ENCODE measurements around the gene UGT2B28.
"Not testable (repeated sequence)": the region's sequence is repeated elsewhere in the genome, so short reads cannot be mapped to it uniquely, and the experiment has no call there.

The UGT2B28 gene

DNA sequence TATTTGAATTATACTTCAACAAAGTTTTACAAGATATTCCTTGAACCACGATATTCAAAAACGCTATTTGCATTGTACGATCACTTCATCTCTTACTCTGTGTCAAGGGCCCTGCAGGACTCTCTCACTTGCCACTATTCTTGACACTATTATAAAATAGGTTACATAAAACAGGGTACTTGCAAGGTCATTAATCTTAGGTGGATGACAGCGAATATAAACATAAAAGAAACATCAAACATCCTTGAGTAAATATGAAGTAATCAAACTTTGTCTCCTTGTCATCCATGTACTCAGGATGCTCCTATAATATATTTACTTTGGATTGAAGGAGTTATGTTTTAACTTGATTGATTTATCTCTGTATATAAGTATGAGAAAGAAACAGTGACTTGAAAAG is at the start of gene UGT2B28:
Gene UGT2B28 (plus strand): TSS at position 395 of the 400 bp plus-strand sequence. CDS start 26 bp downstream, outside the sequence.
- in situ Hi-C loops (cut with MboI; ENCODE audit: low sequenced_read_pairs): not testable (repeated sequence)

DNA sequence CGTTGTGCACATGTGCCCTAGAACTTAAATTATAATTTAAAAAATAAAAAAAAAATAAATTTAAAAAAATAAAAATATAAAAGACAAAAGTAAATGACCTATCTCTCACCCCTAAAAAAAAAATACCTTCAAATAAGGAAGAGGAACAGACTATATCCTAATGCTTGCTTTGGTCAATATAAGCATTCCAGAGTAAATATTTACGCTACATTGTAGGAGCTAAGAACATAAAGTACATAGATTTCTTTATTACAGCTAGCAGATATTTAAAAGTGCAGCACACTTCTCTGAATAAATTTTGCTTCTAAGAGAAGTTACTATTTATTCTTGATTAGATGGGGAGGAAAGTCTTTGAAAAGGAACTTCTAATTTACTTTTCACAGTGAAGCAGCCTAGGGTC is 41.2 kb upstream of the UGT2B28 start:
- in situ Hi-C loops (cut with MboI; ENCODE audit: low sequenced_read_pairs): no loop called here

DNA sequence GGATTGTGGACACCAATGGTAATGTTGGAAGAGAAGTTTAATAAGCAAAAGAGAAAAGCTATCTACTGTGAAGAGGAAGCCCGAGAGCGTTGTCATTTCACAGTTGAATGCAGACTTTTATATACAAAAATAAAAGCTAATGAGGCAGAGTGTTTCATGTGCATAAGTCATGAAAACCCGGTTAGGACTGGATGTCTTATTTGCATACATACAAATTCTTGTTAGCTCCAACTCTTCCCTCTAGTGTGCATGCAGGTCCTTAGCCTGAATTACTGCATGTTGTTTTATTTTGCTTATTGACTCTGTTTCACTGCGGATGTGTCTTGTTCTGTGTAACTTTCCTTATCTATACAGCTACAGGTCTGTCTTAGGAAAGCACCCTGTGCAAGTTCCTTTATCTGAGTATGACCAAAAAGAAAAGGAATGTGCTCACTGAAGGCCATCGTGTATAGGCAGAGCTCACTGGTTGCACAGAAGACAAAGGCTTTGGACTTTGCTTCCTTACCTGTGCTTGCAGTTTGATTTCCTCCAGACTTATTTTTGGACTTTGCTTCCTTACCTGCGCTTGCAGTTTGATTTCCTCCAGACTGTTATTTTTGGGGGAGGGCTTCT is 40.6 kb upstream of the UGT2B28 start:
- in situ Hi-C loops (cut with MboI; ENCODE audit: low sequenced_read_pairs): no loop called here

DNA sequence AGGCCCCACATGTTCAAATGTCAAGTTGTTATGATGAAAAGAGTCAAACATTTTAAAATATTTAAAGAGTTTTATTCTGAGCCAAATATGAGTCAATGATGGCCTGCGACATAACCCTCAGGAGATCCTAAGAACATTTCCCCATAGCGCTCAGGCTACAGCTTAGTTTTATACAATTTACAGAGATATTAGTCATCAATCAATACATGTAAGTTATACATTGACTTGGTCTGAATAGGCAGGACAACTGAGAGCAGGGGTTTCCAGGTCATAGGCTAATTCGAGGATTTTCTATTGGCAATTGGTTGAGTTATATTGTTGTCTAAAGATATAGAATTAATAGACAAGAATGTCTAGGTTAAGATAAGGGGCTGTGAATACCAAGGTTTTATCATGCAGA is 39.5 kb upstream of the UGT2B28 start:
- in situ Hi-C loops (cut with MboI; ENCODE audit: low sequenced_read_pairs): not testable (repeated sequence)

DNA sequence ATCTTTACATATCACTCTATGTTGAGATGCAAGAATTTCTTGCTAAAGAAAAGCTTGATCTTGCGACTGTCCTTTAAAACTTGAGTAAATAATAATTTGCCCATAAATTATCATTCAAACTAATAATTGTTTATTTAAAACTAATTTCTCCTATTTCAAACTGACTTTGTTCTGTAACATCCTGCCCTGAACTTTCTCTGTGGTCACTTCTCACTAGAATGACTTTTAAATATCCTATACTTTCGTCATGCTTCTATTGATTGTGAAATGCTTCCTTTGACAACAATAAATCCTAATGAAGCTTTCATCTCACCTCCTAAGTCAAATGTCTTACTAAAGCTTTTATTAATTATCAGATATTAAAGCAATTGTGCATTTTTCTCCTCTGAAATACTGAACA is 38.5 kb upstream of the UGT2B28 start:
- in situ Hi-C loops (cut with MboI; ENCODE audit: low sequenced_read_pairs): not testable (repeated sequence)

DNA sequence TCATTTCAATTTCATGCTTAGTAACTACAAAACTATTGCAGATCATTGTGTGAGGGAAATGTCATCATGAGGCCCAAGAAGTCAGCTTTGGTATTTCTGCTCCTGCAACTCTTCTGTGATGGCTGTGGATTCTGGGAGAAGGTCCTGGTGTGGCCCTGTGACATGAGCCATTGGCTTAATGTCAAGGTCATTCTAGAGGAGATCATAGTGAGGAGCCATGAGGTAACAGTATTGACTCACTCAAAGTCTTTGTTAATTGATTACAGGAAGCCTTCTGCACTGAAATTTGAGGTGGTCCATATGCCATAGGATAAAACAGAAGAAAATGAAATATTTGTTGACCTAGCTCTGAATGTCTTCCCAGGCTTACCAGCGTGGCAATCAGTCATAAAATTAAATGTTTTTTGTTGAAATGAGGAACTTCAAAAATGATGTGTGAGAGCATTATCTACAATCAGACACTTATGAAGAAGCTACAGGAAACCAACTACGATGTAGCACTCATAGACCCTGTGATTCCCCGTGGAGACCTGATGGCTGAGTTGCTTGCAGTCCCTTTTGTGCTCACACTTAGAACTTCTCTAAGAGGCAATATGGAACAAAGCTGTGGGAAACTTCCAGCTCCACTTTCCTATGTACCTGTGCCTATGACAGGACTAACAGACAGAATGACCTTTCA is 37.6 kb upstream of the UGT2B28 start:
- in situ Hi-C loops (cut with MboI; ENCODE audit: low sequenced_read_pairs): not testable (repeated sequence)

DNA sequence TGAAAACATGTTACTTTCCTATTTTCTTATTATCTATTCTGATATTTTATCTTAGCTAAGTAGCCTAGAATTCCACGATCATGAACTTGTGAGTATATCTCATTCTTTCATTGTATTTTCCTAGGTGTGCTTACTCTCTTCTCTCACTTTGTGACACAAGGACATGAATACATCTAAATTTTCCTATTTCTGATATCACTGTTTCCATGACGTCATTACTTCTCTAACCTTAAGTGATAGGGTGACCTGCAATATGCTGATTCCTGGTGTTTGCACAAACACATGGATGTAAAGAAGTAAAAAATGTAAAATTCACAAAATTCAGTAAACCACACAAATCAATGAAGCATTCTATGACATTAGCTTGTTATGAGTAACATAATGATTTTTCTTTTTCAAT is 29.4 kb upstream of the UGT2B28 start:
- in situ Hi-C loops (cut with MboI; ENCODE audit: low sequenced_read_pairs): not testable (repeated sequence)

DNA sequence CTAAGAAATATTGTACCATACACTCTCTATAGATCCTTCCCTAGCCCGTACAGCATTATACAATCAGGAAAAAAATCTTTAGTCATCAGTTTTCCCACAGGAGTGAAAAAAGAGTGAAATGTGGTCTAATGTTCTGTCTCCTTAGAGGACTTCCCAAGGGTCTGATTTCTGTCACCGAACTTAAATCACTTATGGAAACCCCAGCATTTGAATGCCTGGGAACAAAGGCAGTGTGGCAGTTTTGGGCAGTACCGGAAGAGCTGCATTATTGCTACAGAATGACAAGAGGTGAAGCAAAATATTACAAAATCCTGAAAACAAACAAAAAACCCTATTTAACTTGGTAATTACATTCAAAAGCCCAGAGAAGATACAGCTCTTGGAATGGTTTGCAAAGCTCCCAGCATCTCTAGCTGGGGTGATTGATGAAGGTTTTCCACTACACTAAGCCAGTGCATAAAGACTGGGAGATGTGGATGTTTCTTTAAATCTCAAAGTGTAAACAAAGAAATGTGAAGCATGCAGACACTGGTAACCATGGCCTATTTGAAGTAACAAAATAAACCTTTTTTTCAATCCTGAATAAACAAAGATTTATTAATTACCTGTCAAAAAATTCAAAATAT is 27.0 kb upstream of the UGT2B28 start:
- in situ Hi-C loops (cut with MboI; ENCODE audit: low sequenced_read_pairs): not testable (repeated sequence)

DNA sequence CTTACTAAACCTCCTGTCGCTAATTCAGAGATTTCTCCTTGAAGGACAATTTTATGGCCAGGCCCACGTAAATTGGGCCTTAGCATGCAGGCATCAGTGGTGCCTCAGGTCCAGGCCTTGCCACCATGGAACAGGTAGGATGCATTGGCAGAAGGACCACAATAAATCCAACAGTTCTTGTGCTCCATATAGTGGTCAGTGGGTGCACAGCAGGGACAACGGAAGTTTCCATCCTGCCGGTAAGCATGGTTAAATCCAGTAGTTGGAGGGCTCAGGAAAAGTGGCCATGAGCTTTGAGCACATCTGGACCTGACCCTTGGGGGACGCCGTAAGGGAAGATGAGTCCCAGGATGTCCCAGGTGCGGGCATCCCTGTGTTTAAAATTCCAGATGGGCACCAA is 11.7 kb upstream of the UGT2B28 start:
- in situ Hi-C loops (cut with MboI; ENCODE audit: low sequenced_read_pairs): not testable (repeated sequence)

DNA sequence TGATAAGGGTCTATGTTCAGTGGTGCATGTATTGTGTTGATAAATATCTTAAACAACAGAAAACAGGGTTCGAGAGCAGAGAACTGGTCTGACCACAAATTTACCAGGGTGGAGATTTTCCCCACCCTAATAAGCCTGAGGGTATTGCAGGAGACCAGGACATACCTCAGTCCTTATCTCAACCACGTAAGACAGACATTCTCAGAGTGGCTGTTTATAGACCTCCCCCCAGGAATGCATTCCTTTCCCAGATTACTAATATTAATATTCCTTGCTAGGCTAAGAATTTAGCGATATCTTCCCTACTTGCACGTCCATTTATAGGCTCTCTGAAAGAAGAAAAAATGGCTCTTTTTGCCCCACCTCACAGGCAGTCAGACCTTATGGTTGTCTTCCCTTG is 16.1 kb downstream of the UGT2B28 start:
- in situ Hi-C loops (cut with MboI; ENCODE audit: low sequenced_read_pairs): not testable (repeated sequence)

DNA sequence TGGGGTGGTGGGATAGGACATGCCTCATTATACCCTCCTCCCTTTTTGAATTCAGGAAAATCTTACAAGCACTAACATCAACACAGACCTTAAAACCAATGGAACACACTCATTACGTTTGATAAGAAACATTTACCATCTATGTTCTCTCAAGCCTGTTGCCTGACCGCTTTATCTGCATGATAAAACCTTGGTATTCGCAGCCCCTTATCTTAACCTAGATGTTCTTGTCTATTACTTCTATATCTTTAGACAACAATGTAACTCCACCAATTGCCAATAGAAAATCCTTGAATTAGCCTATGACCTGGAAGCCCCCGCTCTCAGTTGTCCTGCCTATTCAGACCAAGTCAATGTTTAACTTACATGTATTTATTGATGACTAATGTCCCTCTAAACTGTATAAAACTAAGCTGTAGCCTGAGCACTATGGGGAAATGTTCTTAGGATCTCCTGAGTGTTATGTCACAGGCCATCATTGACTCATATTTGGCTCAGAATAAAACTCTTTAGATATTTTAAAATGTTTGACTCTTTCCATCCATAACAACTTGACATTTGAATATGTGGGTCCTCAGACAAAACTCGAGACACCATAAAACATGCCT is 28.3 kb downstream of the UGT2B28 start:
- in situ Hi-C loops (cut with MboI; ENCODE audit: low sequenced_read_pairs): not testable (repeated sequence)

DNA sequence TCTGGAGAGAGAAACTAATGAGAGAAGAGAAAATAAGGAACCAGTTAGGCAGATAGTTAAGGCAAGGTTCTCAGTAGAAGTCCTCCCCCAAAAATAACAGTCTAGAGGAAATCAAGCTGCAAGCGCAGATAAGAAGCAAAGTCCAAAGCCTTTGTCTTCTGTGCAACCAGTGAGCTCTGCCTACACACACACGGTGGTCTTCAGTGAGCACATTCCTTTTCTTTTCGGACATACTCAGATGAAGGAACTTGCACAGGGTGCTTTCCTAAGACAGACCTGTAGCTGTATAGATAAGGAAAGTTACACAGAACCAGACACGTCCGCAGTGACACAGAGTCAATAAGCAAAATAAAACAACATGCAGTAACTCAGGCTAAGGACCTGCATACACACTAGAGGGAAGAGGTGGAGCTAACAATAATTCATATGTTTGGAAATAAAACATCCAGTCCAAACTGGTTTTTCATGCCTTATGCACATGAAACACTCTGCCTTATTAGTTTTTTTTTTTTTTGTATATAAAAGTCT is 29.3 kb downstream of the UGT2B28 start:
- in situ Hi-C loops (cut with MboI; ENCODE audit: low sequenced_read_pairs): not testable (repeated sequence)

DNA sequence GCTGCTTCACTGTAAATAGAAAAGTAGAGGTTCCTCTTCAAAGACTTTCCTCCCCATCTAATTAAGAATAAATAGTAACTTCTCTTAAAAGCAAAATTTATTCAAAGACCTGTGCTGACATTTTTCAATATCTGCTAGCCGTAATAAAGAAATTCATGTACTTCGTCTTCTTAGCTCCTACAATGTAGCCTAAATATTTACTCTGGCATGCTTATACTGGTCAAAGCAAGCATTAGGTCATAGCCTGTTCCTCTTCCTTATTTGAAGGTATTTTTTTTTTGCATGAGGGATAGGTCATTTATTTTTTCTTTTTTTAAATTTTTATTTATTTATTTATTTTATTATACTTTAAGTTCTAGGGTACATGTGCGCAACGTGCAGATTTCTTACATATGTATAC is 30.0 kb downstream of the UGT2B28 start:
- in situ Hi-C loops (cut with MboI; ENCODE audit: low sequenced_read_pairs): not testable (repeated sequence)

DNA sequence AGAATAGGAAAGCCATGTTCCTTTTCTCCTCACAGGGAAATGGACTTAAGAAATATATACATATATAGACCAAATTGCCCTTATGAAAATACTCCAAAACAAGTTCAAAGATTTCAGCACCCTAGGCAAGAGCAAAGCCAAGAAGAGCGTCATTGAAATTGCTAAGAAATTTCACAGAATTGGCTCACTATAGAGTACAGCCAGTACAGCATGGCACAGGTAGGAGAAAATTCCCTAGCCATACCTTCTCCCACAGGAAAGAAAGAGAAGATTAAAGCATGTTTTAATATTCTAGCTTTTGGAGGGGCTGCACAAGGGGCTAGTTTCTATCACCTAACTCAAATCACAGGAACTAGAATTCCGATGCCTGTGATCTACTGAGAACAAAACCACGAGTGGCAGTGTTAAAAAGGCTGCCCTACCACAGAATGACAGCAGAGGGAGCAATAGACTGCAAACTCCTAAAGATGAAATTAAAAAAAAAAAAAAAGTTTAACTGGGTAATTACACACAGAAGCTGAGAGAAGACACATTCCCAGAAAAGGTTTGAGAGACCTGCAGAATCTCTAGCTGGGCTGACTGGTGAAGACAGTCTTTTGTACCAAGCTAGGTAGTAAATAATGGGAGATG is 37.5 kb downstream of the UGT2B28 start:
- in situ Hi-C loops (cut with MboI; ENCODE audit: low sequenced_read_pairs): not testable (repeated sequence)

DNA sequence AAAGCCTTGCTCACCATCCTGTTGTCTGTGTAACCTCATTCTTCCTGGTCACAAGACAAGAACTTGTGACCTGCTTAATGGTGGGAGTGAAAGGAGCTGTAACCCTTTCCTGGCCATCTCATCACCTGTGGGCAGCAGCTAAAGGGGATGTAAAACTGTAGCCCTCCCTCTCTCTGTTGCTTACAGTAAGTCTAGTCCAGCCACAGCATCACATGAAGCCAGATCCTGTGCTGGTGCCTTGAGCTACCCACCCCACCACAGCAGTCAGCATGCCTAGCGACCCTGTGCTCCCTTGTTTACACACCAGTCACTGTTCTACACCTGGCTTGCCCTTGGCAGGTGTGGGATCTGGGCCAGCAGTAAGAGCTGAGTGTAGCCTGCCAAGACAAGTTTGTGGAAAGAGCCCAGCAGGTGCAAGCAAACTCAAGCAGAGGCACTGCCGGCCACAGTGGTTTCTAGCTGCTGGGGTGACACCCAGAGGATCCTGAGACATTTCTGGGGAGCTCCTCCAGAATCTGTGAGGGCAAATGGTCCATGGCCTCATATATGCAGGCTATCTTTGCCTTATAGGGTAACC is 41.0 kb downstream of the UGT2B28 start:
- in situ Hi-C loops (cut with MboI; ENCODE audit: low sequenced_read_pairs): no loop called here

DNA sequence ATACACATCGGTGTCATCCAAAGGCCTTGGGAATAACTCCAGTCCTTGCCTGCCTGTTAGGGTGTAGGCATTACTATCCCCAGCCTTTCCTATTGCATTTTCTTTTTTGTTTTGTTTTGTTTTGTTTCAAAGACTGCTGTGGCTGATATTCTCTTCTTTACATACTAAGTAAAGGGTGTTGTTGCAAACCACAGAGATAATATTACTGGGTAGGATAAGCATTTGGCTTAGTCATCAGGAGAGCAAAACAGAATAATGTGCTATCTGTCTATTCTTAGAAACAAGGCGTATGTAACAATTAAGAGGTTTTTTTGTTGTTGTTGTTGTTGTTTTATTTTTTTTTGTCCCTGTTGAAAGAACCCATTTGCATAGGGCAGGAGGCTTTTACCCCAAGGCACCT is 41.8 kb downstream of the UGT2B28 start:
- in situ Hi-C loops (cut with MboI; ENCODE audit: low sequenced_read_pairs): no loop called here

DNA sequence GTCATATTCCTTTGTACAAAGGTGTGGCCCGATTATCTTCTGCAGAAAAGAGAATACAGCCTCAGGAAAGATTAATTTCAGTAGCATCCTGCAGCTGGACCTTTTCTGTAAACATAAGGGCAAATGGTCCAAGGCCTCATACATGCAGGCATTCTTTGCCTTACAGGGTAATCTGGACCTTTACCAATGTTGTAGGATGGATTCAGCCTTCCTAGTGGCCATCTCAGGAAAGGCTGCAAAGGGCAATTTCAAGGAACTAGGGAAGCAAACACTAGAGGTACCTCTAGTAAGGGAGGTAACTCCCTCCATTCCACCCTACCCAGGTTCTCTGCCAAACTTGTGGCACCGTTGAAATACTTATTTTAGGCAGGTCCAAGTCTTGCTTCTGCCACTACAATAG is 43.0 kb downstream of the UGT2B28 start:
- in situ Hi-C loops (cut with MboI; ENCODE audit: low sequenced_read_pairs): no loop called here

DNA sequence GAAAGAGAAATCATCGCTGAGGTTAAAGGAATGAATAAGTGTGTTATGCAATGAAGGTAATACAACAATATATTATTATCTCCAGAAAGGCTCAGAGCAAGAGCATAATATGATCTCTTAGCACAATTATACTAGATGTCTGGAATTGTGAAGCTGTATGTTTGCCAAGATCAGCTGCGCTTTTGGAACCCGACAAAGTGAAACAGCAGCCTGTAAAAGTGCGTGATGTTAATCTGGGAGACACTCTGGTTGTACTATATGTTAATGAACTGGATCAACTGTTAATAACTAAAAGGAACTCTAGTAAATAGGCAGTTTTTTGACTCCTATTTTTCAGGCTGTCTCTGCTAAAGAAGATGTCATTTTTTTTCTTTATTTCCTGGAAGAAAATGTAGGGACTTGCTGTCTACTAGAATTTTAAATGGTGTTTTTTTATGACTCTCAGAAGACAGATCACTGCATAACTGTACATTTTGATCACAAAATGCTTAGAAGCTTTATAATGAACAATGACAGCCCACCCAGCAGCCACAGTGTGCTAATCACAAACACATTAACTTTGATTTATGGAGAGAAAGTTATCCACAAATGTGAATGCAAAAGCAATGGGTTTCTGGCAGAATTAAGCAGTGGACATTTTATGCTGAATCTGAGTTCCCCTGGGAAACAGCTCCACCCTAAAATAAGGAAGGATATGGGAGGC is 50.2 kb downstream of the UGT2B28 start:
- in situ Hi-C loops (cut with MboI; ENCODE audit: low sequenced_read_pairs): no loop called here

DNA sequence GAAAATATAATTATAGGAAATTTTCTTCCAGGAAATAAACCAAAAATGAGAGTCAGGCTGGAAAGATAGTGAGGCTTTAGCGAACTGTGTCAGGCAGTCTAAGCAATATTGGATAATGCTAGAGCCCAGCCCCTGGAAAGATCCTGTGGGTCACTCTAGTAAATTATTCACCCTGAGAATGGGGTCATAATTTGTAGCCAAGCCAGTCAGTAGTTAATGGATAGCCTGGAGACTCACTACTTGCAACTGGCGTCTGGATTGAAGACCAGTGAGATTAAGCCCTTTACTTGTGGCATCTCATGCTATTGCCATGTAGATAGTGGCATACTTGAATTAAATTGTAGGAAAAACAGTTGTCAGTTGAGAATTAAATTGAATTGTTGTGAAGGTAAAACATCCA is 51.0 kb downstream of the UGT2B28 start:
- in situ Hi-C loops (cut with MboI; ENCODE audit: low sequenced_read_pairs): not testable (repeated sequence)

DNA sequence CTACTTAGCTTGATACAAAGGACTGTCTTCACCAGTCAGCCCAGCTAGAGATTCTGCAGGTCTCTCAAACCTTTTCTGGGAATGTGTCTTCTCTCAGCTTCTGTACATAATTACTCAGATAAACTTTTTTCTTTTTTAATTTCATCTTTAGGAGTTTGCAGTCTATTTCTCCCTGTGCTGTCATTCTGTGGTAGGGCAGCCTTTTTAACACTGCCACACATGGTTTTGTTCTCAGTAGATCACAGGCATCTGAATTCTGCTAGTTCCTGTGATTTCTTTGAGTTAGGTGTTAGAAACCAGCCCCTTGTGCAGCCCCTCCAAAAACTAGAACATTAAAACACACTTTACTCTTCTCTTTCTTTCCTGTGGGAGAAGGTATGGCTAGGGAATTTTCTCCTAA is 55.2 kb downstream of the UGT2B28 start:
- in situ Hi-C loops (cut with MboI; ENCODE audit: low sequenced_read_pairs): not testable (repeated sequence)

All from HL-60/S4 (cell line).